Left lung (tissue), 10 donors: ENCODE measurements around the gene PRR23E. TPM values are rescaled to one million over a fixed set of nuclear protein-coding genes. Genes with fewer than 3 reads are reported as not detected.

ENCODE experiments used
- ATAC-seq: fragments of 200-7000 bp; cut with Tn5 transposase; one replicate; pipeline ENCODE4 v1.9.1; 2020; ENCODE audit warnings: moderate library complexity
- DNase-seq, 4 donors: peaks; one replicate each; pipeline ENCODE4 v3.0.0-alpha.2; 2013 to 2020
- H3K27ac ChIP-seq, 2 donors: fragments of 200-600 bp; sonication (generic) in 1 of 2; one replicate each; pipeline versions ENCODE4 v1.5.0 to v1.8.0; 2020 to 2021
- H3K27me3 ChIP-seq, 2 donors: fragments of 200-600 bp; sonication (generic) in 1 of 2; one replicate each; pipeline versions ENCODE4 v1.5.0 to v1.8.0; 2020 to 2021
- H3K36me3 ChIP-seq, 2 donors: fragments of 200-600 bp; sonication (generic) in 1 of 2; one replicate each; pipeline versions ENCODE4 v1.5.0 to v1.8.0; 2020 to 2021
- H3K4me1 ChIP-seq, 2 donors: fragments of 200-600 bp; one replicate each; pipeline ENCODE4 v1.8.0; 2021
- H3K4me3 ChIP-seq, 2 donors: fragments of 200-600 bp; sonication (generic) in 1 of 2; one replicate each; pipeline versions ENCODE4 v1.5.0 to v1.8.0; 2020 to 2021; ENCODE audit warnings: mild to moderate bottlenecking in 1 of 2
- H3K9me3 ChIP-seq, 2 donors: fragments of 200-600 bp; sonication (generic) in 1 of 2; one replicate each; pipeline versions ENCODE4 v1.5.0 to v1.8.0; 2020 to 2021
- intact Hi-C, 2 donors: fragments of 100-400 bp; cut with DNase I; formaldehyde crosslinking; loops; one replicate each; pipeline versions ENCODE4 v1.11.2 to v1.14.2; 2022
- polyA plus RNA-seq, 6 donors: library from polyadenylated mRNA; unstranded; fragments of 120-200 nt; gene quantifications; one replicate each; pipeline ENCODE4 v1.2.1, GENCODE V29; 2013; ENCODE audit not compliant: insufficient read length in 6 of 6
- total RNA-seq, 2 donors: library from RNA; stranded (reverse); fragmentation: NEBNext Ultra II Directional; extraction: Animal tissue kit (Norgen Biotek cat#: 25700); gene quantifications; one replicate each; pipeline ENCODE4 v1.2.1, GENCODE V29; 2021
- TF ChIP-seq, protein P1 (sequence below), 2 donors: fragments of 200-600 bp; sonication (generic) in 1 of 2; IDR thresholded peaks; one replicate each; pipeline versions ENCODE4 v1.5.0 to v1.8.0; 2021; ENCODE audit warnings: antibody characterized with exemption in 2 of 2
- donor health status: DM: no; HTN: yes; CAD: no.
- donor health status: DM: no; HTN: no; CAD: no.

The PRR23E gene
- total and polyA plus RNA-seq, 8 donors, result not detected

GRCh38 chr3:127228866-127229265, 35.9 kb downstream of the PRR23E start:
- Histone ChIP-seq H3K27ac (no peak overlapping the region), H3K9me3 (peaks cover 0 to 19% of the 10 kb centered on the region in 2 donors), H3K4me1 (no peaks in the 10 kb centered on the region), H3K36me3 (no peaks in the 10 kb centered on the region), H3K27me3 (no peaks in the 10 kb centered on the region), H3K4me3 (no peak overlapping the region)
- intact Hi-C loops, result no loop called here
- TF ChIP-seq, protein P1, sequence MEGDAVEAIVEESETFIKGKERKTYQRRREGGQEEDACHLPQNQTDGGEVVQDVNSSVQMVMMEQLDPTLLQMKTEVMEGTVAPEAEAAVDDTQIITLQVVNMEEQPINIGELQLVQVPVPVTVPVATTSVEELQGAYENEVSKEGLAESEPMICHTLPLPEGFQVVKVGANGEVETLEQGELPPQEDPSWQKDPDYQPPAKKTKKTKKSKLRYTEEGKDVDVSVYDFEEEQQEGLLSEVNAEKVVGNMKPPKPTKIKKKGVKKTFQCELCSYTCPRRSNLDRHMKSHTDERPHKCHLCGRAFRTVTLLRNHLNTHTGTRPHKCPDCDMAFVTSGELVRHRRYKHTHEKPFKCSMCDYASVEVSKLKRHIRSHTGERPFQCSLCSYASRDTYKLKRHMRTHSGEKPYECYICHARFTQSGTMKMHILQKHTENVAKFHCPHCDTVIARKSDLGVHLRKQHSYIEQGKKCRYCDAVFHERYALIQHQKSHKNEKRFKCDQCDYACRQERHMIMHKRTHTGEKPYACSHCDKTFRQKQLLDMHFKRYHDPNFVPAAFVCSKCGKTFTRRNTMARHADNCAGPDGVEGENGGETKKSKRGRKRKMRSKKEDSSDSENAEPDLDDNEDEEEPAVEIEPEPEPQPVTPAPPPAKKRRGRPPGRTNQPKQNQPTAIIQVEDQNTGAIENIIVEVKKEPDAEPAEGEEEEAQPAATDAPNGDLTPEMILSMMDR (IDR thresholded peaks at IDR 0.05), result no peak
- DNase-seq (no peak), ATAC-seq (no peak)

- H3K4me3 ChIP-seq, result no peak overlapping the region
- H3K4me1 ChIP-seq, result no peaks in the 10 kb centered on the region
- H3K36me3 ChIP-seq, result no peaks in the 10 kb centered on the region
- ATAC-seq (peak; percentile 70), DNase-seq (peak in 2 of 4 donors; percentile 8 to 26)
- TF ChIP-seq, protein P1 (IDR thresholded peaks at IDR 0.05), result no peak
- peaks cover 0 to 7% of the 10 kb centered on the region in 2 donors for H3K9me3 ChIP-seq
- no peaks in the 10 kb centered on the region for H3K27me3 ChIP-seq
- intact Hi-C loops, result no loop called here
- H3K27ac ChIP-seq, result no peak overlapping the region
Measured at GRCh38 chr3:127233371-127233770, 40.4 kb downstream of the PRR23E start.

GRCh38 chr3:127234778-127235177, 41.8 kb downstream of the PRR23E start:
- H3K36me3 ChIP-seq, result no peaks in the 10 kb centered on the region
- TF ChIP-seq, protein P1 (IDR thresholded peaks at IDR 0.05), result no peak
- DNase-seq (no peak), ATAC-seq (no peak)
- intact Hi-C loops, result no loop called here
- H3K9me3 ChIP-seq, result peaks cover 0 to 7% of the 10 kb centered on the region in 2 donors
- H3K27me3 ChIP-seq, result no peaks in the 10 kb centered on the region
- no peaks in the 10 kb centered on the region for H3K4me1 ChIP-seq
- no peak overlapping the region for H3K4me3 ChIP-seq
- no peak overlapping the region for H3K27ac ChIP-seq

DNA sequence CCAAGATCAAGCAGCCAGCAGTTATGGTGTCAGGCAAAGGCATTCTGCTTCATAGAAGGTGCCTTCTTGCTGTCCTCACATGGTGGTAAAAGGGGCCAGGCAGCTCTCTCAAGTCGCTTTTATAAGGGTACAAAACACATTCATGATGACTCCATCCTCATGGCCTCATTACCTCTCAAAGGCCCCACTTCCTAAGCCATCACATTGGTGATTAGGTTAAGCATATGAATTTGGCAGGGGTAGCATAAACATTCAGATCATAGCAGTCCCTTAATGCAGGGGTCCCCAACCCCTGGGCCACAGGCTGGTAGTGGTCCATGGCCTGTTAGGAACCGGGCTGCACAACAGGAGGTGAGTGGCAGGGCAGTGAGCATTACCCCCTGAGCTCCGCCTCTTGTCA, 42.8 kb downstream of the PRR23E start:
- no peaks in the 10 kb centered on the region for H3K4me1 ChIP-seq
- peaks cover 0 to 7% of the 10 kb centered on the region in 2 donors for H3K9me3 ChIP-seq
- H3K4me3 ChIP-seq, result no peak overlapping the region
- DNase-seq (no peak), ATAC-seq (no peak)
- TF ChIP-seq, protein P1 (IDR thresholded peaks at IDR 0.05), result no peak
- no peaks in the 10 kb centered on the region for H3K27me3 ChIP-seq
- intact Hi-C loops, result no loop called here
- H3K36me3 ChIP-seq, result no peaks in the 10 kb centered on the region
- no peak overlapping the region for H3K27ac ChIP-seq

DNA sequence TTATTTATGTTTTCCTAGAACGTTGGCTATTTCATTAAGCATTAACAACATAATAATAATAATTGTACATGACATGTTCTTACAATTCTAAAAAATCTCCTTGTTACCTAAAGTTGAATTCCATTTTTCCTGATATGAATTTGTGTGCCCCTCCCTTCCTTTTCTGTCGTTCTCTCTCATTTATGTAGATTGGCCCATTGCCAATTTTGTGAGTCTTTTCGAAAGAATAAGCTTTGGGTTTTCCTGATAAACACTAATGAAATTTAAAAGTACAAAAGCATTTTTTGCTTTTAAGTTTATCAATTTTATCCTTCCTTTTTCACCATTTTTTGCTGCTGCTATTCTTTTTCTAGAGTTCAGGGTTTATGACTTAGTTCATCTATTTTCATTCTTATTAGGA, 44.9 kb downstream of the PRR23E start:
- no peak for DNase-seq
- H3K27me3 ChIP-seq, result no peaks in the 10 kb centered on the region
- H3K27ac ChIP-seq, result no peak overlapping the region
- H3K4me3 ChIP-seq, result no peak overlapping the region
- no peaks in the 10 kb centered on the region for H3K4me1 ChIP-seq
- intact Hi-C loops, result no loop called here
- peaks cover 0 to 8% of the 10 kb centered on the region in 2 donors for H3K9me3 ChIP-seq
- ATAC-seq, result no peak
- TF ChIP-seq, protein P1 (IDR thresholded peaks at IDR 0.05), result no peak
- no peaks in the 10 kb centered on the region for H3K36me3 ChIP-seq
